WTC11 (cell line): ENCODE measurements around the gene ACBD5. TPM values are rescaled to one million over a fixed set of nuclear protein-coding genes. Genes with fewer than 3 reads are reported as not detected.
A peak's percentile ranks its signal among the peaks of the same experiment; 100 is the strongest.

Experiments used
- ATAC-seq: fragments of 200-7000 bp; cut with Tn5 transposase; 2 replicates; pipeline ENCODE4 v1.10.0; 2021; ENCODE audit warnings: mild to moderate bottlenecking, moderate library complexity
- CTCF ChIA-PET: fragments of 300-600 bp; sonication (Branson Sonifier 250); formaldehyde crosslinking; loops from one replicate; lab custom pipeline; 2021; ENCODE audit warnings: antibody characterized with exemption; lab: Charles Lee
- POLR2A ChIA-PET: fragments of 350-600 bp; sonication (Branson Sonifier 250); formaldehyde crosslinking; loops from one replicate; lab custom pipeline; 2021; ENCODE audit warnings: antibody characterized with exemption; lab: Charles Lee
- DNase-seq: peaks from one replicate; pipeline ENCODE4 v3.0.0; 2021; ENCODE audit warnings: low spot score
- H3K27ac Mint-ChIP-seq: 2 replicates; pipeline ENCODE4 v1.8.0; 2021; ENCODE audit warnings: mixed read lengths
- H3K27me3 Mint-ChIP-seq: 2 replicates; pipeline ENCODE4 v1.8.0; 2021; ENCODE audit warnings: low read depth, mild to moderate bottlenecking, moderate library complexity, mixed read lengths
- H3K36me3 Mint-ChIP-seq: 2 replicates; pipeline ENCODE4 v1.8.0; 2021; ENCODE audit warnings: mixed read lengths
- H3K4me1 Mint-ChIP-seq: 2 replicates; pipeline ENCODE4 v1.8.0; 2022; ENCODE audit warnings: mixed read lengths
- H3K4me3 Mint-ChIP-seq: 2 replicates; pipeline ENCODE4 v1.8.0; 2021; ENCODE audit warnings: mild to moderate bottlenecking, moderate library complexity, mixed read lengths
- H3K9me3 Mint-ChIP-seq: 2 replicates; pipeline ENCODE4 v1.8.0; 2021; ENCODE audit warnings: mixed read lengths
- ATF1 ChIP-seq: sonication (generic); formaldehyde crosslinking; IDR thresholded peaks from 2 replicates; pipeline ENCODE4 v1.8.1; 2023; ENCODE audit warnings: mild to moderate bottlenecking, moderate library complexity, missing genetic modification reagents
- CREB1 ChIP-seq: sonication (generic); formaldehyde crosslinking; IDR thresholded peaks from 2 replicates; pipeline ENCODE4 v1.8.0; 2023; ENCODE audit warnings: mild to moderate bottlenecking, missing genetic modification reagents
- ELF4 ChIP-seq: sonication (generic); formaldehyde crosslinking; IDR thresholded peaks from 2 replicates; pipeline ENCODE4 v1.8.1; 2022; ENCODE audit warnings: low read depth, mild to moderate bottlenecking, moderate library complexity, missing genetic modification reagents
- ETV6 ChIP-seq: sonication (generic); formaldehyde crosslinking; IDR thresholded peaks from 2 replicates; pipeline ENCODE4 v1.8.1; 2022; ENCODE audit warnings: mild to moderate bottlenecking, missing genetic modification reagents
- FOXJ3 ChIP-seq: sonication (generic); formaldehyde crosslinking; IDR thresholded peaks from 2 replicates; pipeline ENCODE4 v1.9.0; 2021; ENCODE audit warnings: missing genetic modification reagents, mild to moderate bottlenecking, borderline replicate concordance
- GABPB1 ChIP-seq: sonication (generic); formaldehyde crosslinking; IDR thresholded peaks from 2 replicates; pipeline ENCODE4 v1.8.1; 2023; ENCODE audit warnings: mild to moderate bottlenecking, missing genetic modification reagents
- MXD4 ChIP-seq: fragments of 250-450 bp; sonication (Bioruptor Pico); IDR thresholded peaks from 2 replicates; pipeline ENCODE4 v1.8.0; 2021; ENCODE audit warnings: mild to moderate bottlenecking, moderate library complexity, borderline replicate concordance
- MYBL2 ChIP-seq: sonication (generic); formaldehyde crosslinking; IDR thresholded peaks from 2 replicates; pipeline ENCODE4 v1.8.1; 2023; ENCODE audit warnings: mild to moderate bottlenecking, moderate library complexity, missing genetic modification reagents
- NFATC4 ChIP-seq: fragments of 250-450 bp; sonication (Bioruptor Pico); IDR thresholded peaks from 2 replicates; pipeline ENCODE4 v1.9.0; 2021; ENCODE audit warnings: mild to moderate bottlenecking
- NR2C2 ChIP-seq: sonication (generic); formaldehyde crosslinking; IDR thresholded peaks from 2 replicates; pipeline ENCODE4 v1.8.0; 2022; ENCODE audit warnings: mild to moderate bottlenecking, missing genetic modification reagents
- SMAD4 ChIP-seq: sonication (generic); formaldehyde crosslinking; IDR thresholded peaks from 2 replicates; pipeline ENCODE4 v1.8.0; 2022; ENCODE audit warnings: mild to moderate bottlenecking, missing genetic modification reagents
- SP1 ChIP-seq: sonication (generic); formaldehyde crosslinking; conservative IDR thresholded peaks from 2 replicates; pipeline ENCODE4 v1.8.1; 2022; ENCODE audit warnings: missing genetic modification reagents
- TEAD4 ChIP-seq: sonication (generic); formaldehyde crosslinking; IDR thresholded peaks from 2 replicates; pipeline ENCODE4 v1.8.0; 2022; ENCODE audit warnings: mild to moderate bottlenecking, missing genetic modification reagents
- TP53 ChIP-seq: sonication (generic); formaldehyde crosslinking; IDR thresholded peaks from 2 replicates; pipeline ENCODE4 v1.8.1; 2023; ENCODE audit warnings: mild to moderate bottlenecking, missing genetic modification reagents
- ZBTB21 ChIP-seq: sonication (generic); formaldehyde crosslinking; IDR thresholded peaks from 2 replicates; pipeline ENCODE4 v1.8.1; 2023; ENCODE audit warnings: mild to moderate bottlenecking, missing genetic modification reagents, borderline replicate concordance
- ZNF263 ChIP-seq: sonication (generic); formaldehyde crosslinking; IDR thresholded peaks from 2 replicates; pipeline ENCODE4 v1.8.1; 2022; ENCODE audit warnings: low read depth, mild to moderate bottlenecking, moderate library complexity, missing genetic modification reagents
- ZNF317 ChIP-seq: sonication (generic); formaldehyde crosslinking; IDR thresholded peaks from 2 replicates; pipeline ENCODE4 v1.8.1; 2023; ENCODE audit warnings: low read depth, mild to moderate bottlenecking, moderate library complexity, missing genetic modification reagents, borderline replicate concordance
- ZNF416 ChIP-seq: fragments of 250-450 bp; sonication (Bioruptor Pico); IDR thresholded peaks from 2 replicates; pipeline ENCODE4 v1.9.0; 2021; ENCODE audit warnings: mild to moderate bottlenecking, inconsistent platforms
- total RNA-seq: library from RNA; stranded (reverse); gene quantifications from 3 replicates; pipeline ENCODE4 v1.2.3, GENCODE V29; 2021
- TF ChIP-seq, protein P1 (sequence below): sonication (generic); formaldehyde crosslinking; IDR thresholded peaks from 2 replicates; pipeline ENCODE4 v1.8.0; 2022; ENCODE audit warnings: mild to moderate bottlenecking, missing genetic modification reagents
- TF ChIP-seq, protein P2 (sequence below): sonication (generic); formaldehyde crosslinking; conservative IDR thresholded peaks from 2 replicates; pipeline ENCODE4 v1.8.1; 2023; ENCODE audit warnings: mild to moderate bottlenecking, low read depth, missing genetic modification reagents, moderate library complexity
- TF ChIP-seq, protein P3 (sequence below): sonication (generic); formaldehyde crosslinking; IDR thresholded peaks from 2 replicates; pipeline ENCODE4 v1.8.0; 2023; ENCODE audit warnings: mild to moderate bottlenecking, missing genetic modification reagents
- TF ChIP-seq, protein P4 (sequence below): sonication (generic); formaldehyde crosslinking; IDR thresholded peaks from 2 replicates; pipeline ENCODE4 v1.8.1; 2023; ENCODE audit warnings: mild to moderate bottlenecking, missing genetic modification reagents, borderline replicate concordance
- TF ChIP-seq, protein P5 (sequence below): fragments of 250-450 bp; sonication (Bioruptor Pico); IDR thresholded peaks from 2 replicates; pipeline ENCODE4 v1.8.0; 2021; ENCODE audit warnings: mild to moderate bottlenecking

The ACBD5 gene
- total RNA-seq, 1 experiment from 2014 or later = 18.1 TPM

DNA sequence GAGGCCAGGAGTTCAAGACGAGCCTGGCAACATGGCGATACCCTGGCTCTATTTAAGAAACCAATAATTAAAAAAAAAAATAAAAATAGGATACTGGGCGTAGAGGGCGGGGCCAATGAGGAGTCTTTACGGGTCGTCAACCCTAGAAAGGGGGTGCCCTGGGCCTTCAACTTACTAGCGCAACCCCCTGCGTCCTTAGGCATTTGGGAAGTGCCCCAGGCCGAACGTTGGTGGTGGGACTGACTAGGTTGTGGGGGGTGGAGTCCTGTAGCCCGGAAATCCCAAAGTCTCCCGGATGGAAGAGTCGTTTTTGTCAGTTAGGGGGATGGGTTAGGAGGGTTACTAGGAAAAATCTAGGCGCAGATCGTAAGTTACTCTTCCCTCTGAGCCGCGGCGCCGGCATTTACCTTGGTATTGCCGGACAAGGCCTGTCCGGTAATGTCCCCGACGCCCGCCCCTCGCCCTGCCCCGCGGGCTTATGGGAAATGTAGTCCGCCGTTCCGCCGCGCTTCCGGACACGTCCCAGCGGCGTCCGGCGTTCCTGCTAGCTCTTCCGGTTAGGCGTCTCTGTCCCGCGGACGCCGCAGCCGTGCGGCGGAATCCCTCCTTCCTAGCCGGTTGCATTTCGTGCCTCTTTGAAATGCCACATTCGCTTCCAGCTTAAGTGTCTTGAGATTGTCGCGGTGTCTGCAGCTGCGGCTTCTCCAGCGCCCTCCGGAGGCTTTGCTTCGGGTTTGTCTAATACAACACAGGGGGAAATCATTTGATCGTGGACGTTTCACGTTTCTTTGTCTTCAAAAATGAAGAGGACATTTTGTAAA, 1.3 kb upstream of the ACBD5 start (continued):
- TF ChIP-seq ZNF317 (no peak), GABPB1 (CRISPR knock-in tag) (peak; percentile 61), ZNF263 (CRISPR knock-in tag) (no peak), NFATC4 (CRISPR knock-in tag) (no peak), MXD4 (no peak), TP53 (no peak), SMAD4 (CRISPR knock-in tag) (no peak), NR2C2 (CRISPR knock-in tag) (no peak), ELF4 (CRISPR knock-in tag) (no peak), ETV6 (peak; percentile 40; the same call in 1 of the 2 replicates), MYBL2 (CRISPR knock-in tag) (peak; percentile 24; the same call in 1 of the 2 replicates)
- TF ChIP-seq, protein P1, sequence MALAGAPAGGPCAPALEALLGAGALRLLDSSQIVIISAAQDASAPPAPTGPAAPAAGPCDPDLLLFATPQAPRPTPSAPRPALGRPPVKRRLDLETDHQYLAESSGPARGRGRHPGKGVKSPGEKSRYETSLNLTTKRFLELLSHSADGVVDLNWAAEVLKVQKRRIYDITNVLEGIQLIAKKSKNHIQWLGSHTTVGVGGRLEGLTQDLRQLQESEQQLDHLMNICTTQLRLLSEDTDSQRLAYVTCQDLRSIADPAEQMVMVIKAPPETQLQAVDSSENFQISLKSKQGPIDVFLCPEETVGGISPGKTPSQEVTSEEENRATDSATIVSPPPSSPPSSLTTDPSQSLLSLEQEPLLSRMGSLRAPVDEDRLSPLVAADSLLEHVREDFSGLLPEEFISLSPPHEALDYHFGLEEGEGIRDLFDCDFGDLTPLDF (CRISPR knock-in tag) = no peak
- TF ChIP-seq, protein P2, sequence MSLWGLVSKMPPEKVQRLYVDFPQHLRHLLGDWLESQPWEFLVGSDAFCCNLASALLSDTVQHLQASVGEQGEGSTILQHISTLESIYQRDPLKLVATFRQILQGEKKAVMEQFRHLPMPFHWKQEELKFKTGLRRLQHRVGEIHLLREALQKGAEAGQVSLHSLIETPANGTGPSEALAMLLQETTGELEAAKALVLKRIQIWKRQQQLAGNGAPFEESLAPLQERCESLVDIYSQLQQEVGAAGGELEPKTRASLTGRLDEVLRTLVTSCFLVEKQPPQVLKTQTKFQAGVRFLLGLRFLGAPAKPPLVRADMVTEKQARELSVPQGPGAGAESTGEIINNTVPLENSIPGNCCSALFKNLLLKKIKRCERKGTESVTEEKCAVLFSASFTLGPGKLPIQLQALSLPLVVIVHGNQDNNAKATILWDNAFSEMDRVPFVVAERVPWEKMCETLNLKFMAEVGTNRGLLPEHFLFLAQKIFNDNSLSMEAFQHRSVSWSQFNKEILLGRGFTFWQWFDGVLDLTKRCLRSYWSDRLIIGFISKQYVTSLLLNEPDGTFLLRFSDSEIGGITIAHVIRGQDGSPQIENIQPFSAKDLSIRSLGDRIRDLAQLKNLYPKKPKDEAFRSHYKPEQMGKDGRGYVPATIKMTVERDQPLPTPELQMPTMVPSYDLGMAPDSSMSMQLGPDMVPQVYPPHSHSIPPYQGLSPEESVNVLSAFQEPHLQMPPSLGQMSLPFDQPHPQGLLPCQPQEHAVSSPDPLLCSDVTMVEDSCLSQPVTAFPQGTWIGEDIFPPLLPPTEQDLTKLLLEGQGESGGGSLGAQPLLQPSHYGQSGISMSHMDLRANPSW (CRISPR knock-in tag) = no peak
- TF ChIP-seq, protein P3, sequence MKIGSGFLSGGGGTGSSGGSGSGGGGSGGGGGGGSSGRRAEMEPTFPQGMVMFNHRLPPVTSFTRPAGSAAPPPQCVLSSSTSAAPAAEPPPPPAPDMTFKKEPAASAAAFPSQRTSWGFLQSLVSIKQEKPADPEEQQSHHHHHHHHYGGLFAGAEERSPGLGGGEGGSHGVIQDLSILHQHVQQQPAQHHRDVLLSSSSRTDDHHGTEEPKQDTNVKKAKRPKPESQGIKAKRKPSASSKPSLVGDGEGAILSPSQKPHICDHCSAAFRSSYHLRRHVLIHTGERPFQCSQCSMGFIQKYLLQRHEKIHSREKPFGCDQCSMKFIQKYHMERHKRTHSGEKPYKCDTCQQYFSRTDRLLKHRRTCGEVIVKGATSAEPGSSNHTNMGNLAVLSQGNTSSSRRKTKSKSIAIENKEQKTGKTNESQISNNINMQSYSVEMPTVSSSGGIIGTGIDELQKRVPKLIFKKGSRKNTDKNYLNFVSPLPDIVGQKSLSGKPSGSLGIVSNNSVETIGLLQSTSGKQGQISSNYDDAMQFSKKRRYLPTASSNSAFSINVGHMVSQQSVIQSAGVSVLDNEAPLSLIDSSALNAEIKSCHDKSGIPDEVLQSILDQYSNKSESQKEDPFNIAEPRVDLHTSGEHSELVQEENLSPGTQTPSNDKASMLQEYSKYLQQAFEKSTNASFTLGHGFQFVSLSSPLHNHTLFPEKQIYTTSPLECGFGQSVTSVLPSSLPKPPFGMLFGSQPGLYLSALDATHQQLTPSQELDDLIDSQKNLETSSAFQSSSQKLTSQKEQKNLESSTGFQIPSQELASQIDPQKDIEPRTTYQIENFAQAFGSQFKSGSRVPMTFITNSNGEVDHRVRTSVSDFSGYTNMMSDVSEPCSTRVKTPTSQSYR (CRISPR knock-in tag) = 0 out of 2 replicates have a peak, but pooled peaks have one; percentile 34

DNA sequence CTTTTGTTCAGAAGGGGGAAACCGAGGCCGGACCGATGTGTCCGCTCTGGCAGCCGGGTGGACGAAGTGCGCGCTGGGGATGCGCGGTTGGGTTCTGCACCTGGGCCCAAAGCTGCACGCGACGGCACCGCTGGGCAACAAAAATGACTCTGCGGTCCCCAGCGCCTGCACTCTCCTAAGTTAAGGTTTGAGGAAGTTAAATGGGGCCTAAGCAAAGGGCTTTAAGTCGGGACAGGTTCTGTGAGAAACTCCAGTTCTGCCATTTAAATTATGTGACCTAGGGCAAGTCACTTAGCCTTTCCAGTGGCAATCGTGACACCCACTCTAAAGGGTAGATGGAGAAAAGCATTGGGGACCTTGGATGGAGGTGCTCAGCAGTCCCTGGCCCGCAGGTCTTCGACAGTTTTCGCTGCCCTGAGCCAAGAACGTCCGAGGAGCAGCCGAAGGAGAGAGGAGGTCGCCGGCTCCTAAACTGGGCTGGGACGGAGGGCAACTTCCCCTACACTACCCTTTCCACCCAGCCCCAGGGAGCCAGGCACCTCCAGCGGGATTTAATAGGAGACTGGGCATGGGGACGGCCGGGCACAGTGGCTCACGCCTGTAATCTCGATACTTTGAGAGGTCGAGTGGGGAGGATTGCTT, 534 bp upstream of the ACBD5 start:
- Mint-ChIP-seq H3K27ac (peak overlapping the region; percentile 99), H3K9me3 (no peaks in the 10 kb centered on the region), H3K4me1 (peaks cover 19% of the 10 kb centered on the region), H3K36me3 (no peaks in the 10 kb centered on the region), H3K27me3 (0 out of 2 replicates have a peak, but pooled peaks cover 3% of the 10 kb centered on the region), H3K4me3 (peak overlapping the region; percentile 93)
- peak; percentile 45 for DNase-seq
- ChIA-PET CTCF (no interaction called here), POLR2A (interaction anchor here (0.5 kb wide), 1 partner anchor 15 kb away, joined by 5 read pairs; no protein-coding TSS in a partner anchor)
- ATAC-seq = peak; percentile 2
- TF ChIP-seq, protein P4, sequence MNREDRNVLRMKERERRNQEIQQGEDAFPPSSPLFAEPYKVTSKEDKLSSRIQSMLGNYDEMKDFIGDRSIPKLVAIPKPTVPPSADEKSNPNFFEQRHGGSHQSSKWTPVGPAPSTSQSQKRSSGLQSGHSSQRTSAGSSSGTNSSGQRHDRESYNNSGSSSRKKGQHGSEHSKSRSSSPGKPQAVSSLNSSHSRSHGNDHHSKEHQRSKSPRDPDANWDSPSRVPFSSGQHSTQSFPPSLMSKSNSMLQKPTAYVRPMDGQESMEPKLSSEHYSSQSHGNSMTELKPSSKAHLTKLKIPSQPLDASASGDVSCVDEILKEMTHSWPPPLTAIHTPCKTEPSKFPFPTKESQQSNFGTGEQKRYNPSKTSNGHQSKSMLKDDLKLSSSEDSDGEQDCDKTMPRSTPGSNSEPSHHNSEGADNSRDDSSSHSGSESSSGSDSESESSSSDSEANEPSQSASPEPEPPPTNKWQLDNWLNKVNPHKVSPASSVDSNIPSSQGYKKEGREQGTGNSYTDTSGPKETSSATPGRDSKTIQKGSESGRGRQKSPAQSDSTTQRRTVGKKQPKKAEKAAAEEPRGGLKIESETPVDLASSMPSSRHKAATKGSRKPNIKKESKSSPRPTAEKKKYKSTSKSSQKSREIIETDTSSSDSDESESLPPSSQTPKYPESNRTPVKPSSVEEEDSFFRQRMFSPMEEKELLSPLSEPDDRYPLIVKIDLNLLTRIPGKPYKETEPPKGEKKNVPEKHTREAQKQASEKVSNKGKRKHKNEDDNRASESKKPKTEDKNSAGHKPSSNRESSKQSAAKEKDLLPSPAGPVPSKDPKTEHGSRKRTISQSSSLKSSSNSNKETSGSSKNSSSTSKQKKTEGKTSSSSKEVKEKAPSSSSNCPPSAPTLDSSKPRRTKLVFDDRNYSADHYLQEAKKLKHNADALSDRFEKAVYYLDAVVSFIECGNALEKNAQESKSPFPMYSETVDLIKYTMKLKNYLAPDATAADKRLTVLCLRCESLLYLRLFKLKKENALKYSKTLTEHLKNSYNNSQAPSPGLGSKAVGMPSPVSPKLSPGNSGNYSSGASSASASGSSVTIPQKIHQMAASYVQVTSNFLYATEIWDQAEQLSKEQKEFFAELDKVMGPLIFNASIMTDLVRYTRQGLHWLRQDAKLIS (CRISPR knock-in tag) = no peak
- TF ChIP-seq ZNF317 = no peak
- no peak for TF ChIP-seq CREB1 (CRISPR knock-in tag)
- TF ChIP-seq, protein P5, sequence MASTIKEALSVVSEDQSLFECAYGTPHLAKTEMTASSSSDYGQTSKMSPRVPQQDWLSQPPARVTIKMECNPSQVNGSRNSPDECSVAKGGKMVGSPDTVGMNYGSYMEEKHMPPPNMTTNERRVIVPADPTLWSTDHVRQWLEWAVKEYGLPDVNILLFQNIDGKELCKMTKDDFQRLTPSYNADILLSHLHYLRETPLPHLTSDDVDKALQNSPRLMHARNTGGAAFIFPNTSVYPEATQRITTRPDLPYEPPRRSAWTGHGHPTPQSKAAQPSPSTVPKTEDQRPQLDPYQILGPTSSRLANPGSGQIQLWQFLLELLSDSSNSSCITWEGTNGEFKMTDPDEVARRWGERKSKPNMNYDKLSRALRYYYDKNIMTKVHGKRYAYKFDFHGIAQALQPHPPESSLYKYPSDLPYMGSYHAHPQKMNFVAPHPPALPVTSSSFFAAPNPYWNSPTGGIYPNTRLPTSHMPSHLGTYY = no peak
- TF ChIP-seq NR2C2 (CRISPR knock-in tag) = no peak
- no peak for TF ChIP-seq ELF4 (CRISPR knock-in tag)
- no peak for TF ChIP-seq ATF1
- TF ChIP-seq SP1 (CRISPR knock-in tag) = no peak
- TF ChIP-seq FOXJ3 (CRISPR knock-in tag) = no peak
- TF ChIP-seq ZNF416 (CRISPR knock-in tag) = no peak
- TF ChIP-seq TP53 = no peak
- no peak for TF ChIP-seq TEAD4
- TF ChIP-seq ZNF263 (CRISPR knock-in tag) = no peak
- no peak for TF ChIP-seq NFATC4 (CRISPR knock-in tag)
- no peak for TF ChIP-seq ZBTB21
